IMR-90 (cell line): ENCODE data around the gene LONP2. TPM values are rescaled to one million over a fixed set of nuclear protein-coding genes. Genes with fewer than 3 reads are reported as not detected.

Experiments used
- ATAC-seq: fragments of 200-7000 bp; cut with Tn5 transposase; 2 replicates; pipeline ENCODE4 v1.9.1; 2020; ENCODE audit warnings: low read depth, mild to moderate bottlenecking, moderate library complexity
- BruUV-seq: library from RNA; stranded (reverse); fragments of 400-500 nt; replicated peaks from 2 replicates; lab custom pipeline; 2021; lab: Mats Ljungman, UMichigan
- CTCF ChIA-PET: fragments of 300-600 bp; formaldehyde crosslinking; extraction: SDS; loops from one replicate; lab custom pipeline; 2021; ENCODE audit warnings: antibody characterized with exemption; lab: Yijun Ruan, JAX
- POLR2A ChIA-PET: fragments of 300-600 bp; sonication (Branson Sonifier 250); formaldehyde crosslinking; loops from one replicate; lab custom pipeline; 2022; ENCODE audit warnings: antibody characterized with exemption; ENCODE audit not compliant: unreplicated experiment; lab: Charles Lee
- DNase-seq: peaks from one replicate; pipeline ENCODE4 v3.0.0; 2013
- H2AFZ ChIP-seq: replicated peaks from 2 replicates; pipeline ENCODE3; 2013; ENCODE audit warnings: low read length, mild to moderate bottlenecking; ENCODE audit not compliant: poor library complexity
- H2AK5ac ChIP-seq: 2 replicates; pipeline ENCODE4 v1.6.1; 2013; ENCODE audit warnings: low read depth, low read length, inconsistent platforms
- H2AK9ac ChIP-seq: replicated peaks from 2 replicates; pipeline ENCODE3; 2013; ENCODE audit warnings: mild to moderate bottlenecking, low read depth, low read length, moderate library complexity; ENCODE audit not compliant: poor library complexity
- H2BK120ac ChIP-seq: 2 replicates; pipeline ENCODE4 v1.6.1; 2013; ENCODE audit warnings: low read depth, low read length, inconsistent platforms
- H2BK15ac ChIP-seq: 3 replicates; pipeline ENCODE4 v1.6.1; 2013; ENCODE audit warnings: low read depth, low read length, inconsistent platforms
- H2BK20ac ChIP-seq: 2 replicates; pipeline ENCODE4 v1.6.1; 2013; ENCODE audit warnings: low read depth, mild to moderate bottlenecking, inconsistent platforms, low read length, moderate library complexity
- H2BK5ac ChIP-seq: 2 replicates; pipeline ENCODE4 v1.6.1; 2013; ENCODE audit warnings: mild to moderate bottlenecking, low read depth, low read length, inconsistent platforms; ENCODE audit not compliant: poor library complexity, severe bottlenecking
- H3K14ac ChIP-seq: replicated peaks from 2 replicates; pipeline ENCODE4 v1.6.1; 2013; ENCODE audit warnings: low read depth, low read length, inconsistent platforms
- H3K18ac ChIP-seq: 2 replicates; pipeline ENCODE4 v1.6.1; 2013; ENCODE audit warnings: low read depth, low read length, control low read depth
- H3K23ac ChIP-seq: 2 replicates; pipeline ENCODE4 v1.6.1; 2013; ENCODE audit warnings: low read depth, low read length, inconsistent platforms
- H3K27ac ChIP-seq: 2 replicates; pipeline ENCODE4 v1.5.1; 2013; ENCODE audit warnings: mild to moderate bottlenecking, control low read depth, low read length; ENCODE audit not compliant: insufficient read depth
- H3K27me3 ChIP-seq: 2 replicates; pipeline ENCODE4 v1.6.1; 2013; ENCODE audit warnings: low read length; ENCODE audit not compliant: control insufficient read depth, insufficient read depth
- H3K36me3 ChIP-seq: 2 replicates; pipeline ENCODE4 v1.6.1; 2013; ENCODE audit warnings: low read length, mixed read lengths; ENCODE audit not compliant: control insufficient read depth, insufficient read depth
- H3K4ac ChIP-seq: 2 replicates; pipeline ENCODE4 v1.6.1; 2013; ENCODE audit warnings: low read depth, low read length, inconsistent platforms
- H3K4me1 ChIP-seq: 2 replicates; pipeline ENCODE4 v1.6.1; 2013; ENCODE audit warnings: low read length, mixed read lengths; ENCODE audit not compliant: control insufficient read depth, insufficient read depth
- H3K4me2 ChIP-seq: 2 replicates; pipeline ENCODE4 v1.6.1; 2013; ENCODE audit warnings: low read depth, mild to moderate bottlenecking, control low read depth, low read length, moderate library complexity
- H3K4me3 ChIP-seq: 2 replicates; pipeline ENCODE4 v1.5.1; 2013; ENCODE audit warnings: low read depth, mild to moderate bottlenecking, control low read depth, low read length, moderate library complexity; ENCODE audit not compliant: insufficient read depth
- H3K56ac ChIP-seq: 2 replicates; pipeline ENCODE4 v1.6.1; 2013; ENCODE audit warnings: low read length, inconsistent platforms; ENCODE audit not compliant: insufficient read depth; ENCODE audit errors: extremely low read depth
- H3K79me1 ChIP-seq, 2 experiments: 2 replicates each; pipeline ENCODE4 v1.6.1; 2013; ENCODE audit warnings: low read length in 2 of 2, inconsistent platforms in 1 of 2, low read depth in 1 of 2
- H3K9ac ChIP-seq: 2 replicates; pipeline ENCODE4 v1.6.1; 2013; ENCODE audit warnings: low read depth, low read length, control low read depth
- H3K9me1 ChIP-seq: 2 replicates; pipeline ENCODE4 v1.6.1; 2013; ENCODE audit warnings: low read length, inconsistent platforms; ENCODE audit not compliant: insufficient read depth
- H3K9me3 ChIP-seq: 2 replicates; pipeline ENCODE4 v1.6.1; 2013; ENCODE audit warnings: low read length; ENCODE audit not compliant: control insufficient read depth, insufficient read depth
- H4K20me1 ChIP-seq: 2 replicates; pipeline ENCODE4 v1.6.1; 2013; ENCODE audit warnings: low read length, inconsistent platforms; ENCODE audit not compliant: insufficient read depth
- H4K5ac ChIP-seq: 2 replicates; pipeline ENCODE4 v1.6.1; 2013; ENCODE audit warnings: mild to moderate bottlenecking, low read depth, low read length, control low read depth
- H4K8ac ChIP-seq, 2 experiments: 2 replicates each; pipeline ENCODE4 v1.6.1; 2013; ENCODE audit warnings: low read depth in 2 of 2, low read length in 2 of 2, control low read depth in 1 of 2, inconsistent platforms in 1 of 2
- H4K91ac ChIP-seq: 2 replicates; pipeline ENCODE4 v1.6.1; 2013; ENCODE audit warnings: low read depth, low read length, inconsistent platforms; ENCODE audit not compliant: insufficient read depth
- CTCF ChIP-seq: conservative IDR thresholded peaks from 2 replicates; pipeline ENCODE4 v1.5.1; 2012; ENCODE audit warnings: mild to moderate bottlenecking, low read depth, low read length, improper control_type of control experiment
- FOS ChIP-seq: fragments of 150-350 bp; IDR thresholded peaks from 2 replicates; pipeline ENCODE4 v1.6.1; 2016; ENCODE audit warnings: low read depth, low read length
- MAZ ChIP-seq: IDR thresholded peaks from 2 replicates; pipeline ENCODE4 v1.6.1; 2012; ENCODE audit warnings: low read depth, mild to moderate bottlenecking, low read length, improper control_type of control experiment, moderate library complexity, borderline replicate concordance
- NFE2L2 ChIP-seq: fragments of 150-350 bp; IDR thresholded peaks from 2 replicates; pipeline ENCODE4 v1.6.1; 2016; ENCODE audit warnings: low read depth, mild to moderate bottlenecking, low read length
- POLR2A ChIP-seq: IDR thresholded peaks from 2 replicates; pipeline ENCODE4 v1.6.1; 2012; ENCODE audit warnings: mild to moderate bottlenecking, low read depth, low read length
- RAD21 ChIP-seq: IDR thresholded peaks from 2 replicates; pipeline ENCODE4 v1.6.1; 2012; ENCODE audit warnings: low read length, improper control_type of control experiment
- RFX5 ChIP-seq: IDR thresholded peaks from 2 replicates; pipeline ENCODE4 v1.8.0; 2012; ENCODE audit warnings: low read depth, mild to moderate bottlenecking, low read length, moderate library complexity
- WGBS, 2 experiments: methylation state at CpG; one replicate each; pipeline versions ENCODE4 v1.1.5 to v1.1.7; 2013; ENCODE audit warnings: missing lambda C conversion rate in 2 of 2; ENCODE audit not compliant: insufficient read length in 1 of 2; ENCODE audit errors: extremely low coverage in 2 of 2; 5-methylcytosine and 5-hydroxymethylcytosine counted together
- dilution Hi-C: fragments of 300-500 bp; cut with HindIII; formaldehyde crosslinking; loops from one replicate; pipeline ENCODE4 v1.14.3; 2018; ENCODE audit warnings: low sequenced_read_pairs; ENCODE audit not compliant: unreplicated experiment
- in situ Hi-C: fragments of 300-500 bp; cut with MboI; formaldehyde crosslinking; loops from 3 replicates; pipeline ENCODE4 v1.14.3; 2019; ENCODE audit warnings: low sequenced_read_pairs, inconsistent platforms, mixed read lengths
- intact Hi-C: fragments of 100-400 bp; cut with micrococcal nuclease; formaldehyde crosslinking; loops from 2 replicates; pipeline ENCODE4 v1.10.0; 2022
- polyA plus RNA-seq, 3 experiments: library from polyadenylated mRNA; depleted of rRNA; stranded (reverse); fragments of >200 nt; gene quantifications; 2 replicates each; pipeline ENCODE4 v1.2.3, GENCODE V29; 2012; ENCODE audit warnings: low replicate concordance in 1 of 3
- total RNA-seq: library from RNA; depleted of rRNA; stranded (reverse); fragments of >200 nt; gene quantifications from 2 replicates; pipeline ENCODE4 v1.2.3, GENCODE V29; 2012

LONP2 gene
- total and polyA plus RNA-seq, 2 of the 4 experiments (the other 2 are of a cell fraction), result 31.5 to 90.9 TPM

GRCh38 chr16:48317614-48318315, 73.7 kb downstream of the LONP2 start:
- Histone ChIP-seq H3K18ac (no peak overlapping the region), H3K27me3 (no peaks in the 10 kb centered on the region), H2AFZ (no peak overlapping the region), H3K4ac (no peak overlapping the region), H3K27ac (no peak overlapping the region), H2AK9ac (no peak overlapping the region), H3K4me3 (no peak overlapping the region), H4K20me1 (peaks cover 9% of the 10 kb centered on the region), H3K79me1 (peaks cover 23 to 47% of the 10 kb centered on the region in 2 experiments), H2BK20ac (no peak overlapping the region), H3K9me1 (peaks cover 15% of the 10 kb centered on the region), H2BK15ac (no peak overlapping the region), H4K5ac (no peak overlapping the region), H3K4me1 (peaks cover 7% of the 10 kb centered on the region), H3K9me3 (no peaks in the 10 kb centered on the region), H3K9ac (no peak overlapping the region), H2BK5ac (peak overlapping the region; percentile 35), H3K14ac (no peak overlapping the region), H4K91ac (no peak overlapping the region), H3K4me2 (no peak overlapping the region), H3K36me3 (peaks cover 5% of the 10 kb centered on the region), H2AK5ac (no peak overlapping the region), H3K56ac (no peak overlapping the region), H2BK120ac (no peak overlapping the region), H3K23ac (no peak overlapping the region), H4K8ac (no peak overlapping the region)
- BruUV-seq, result no TSS peak
- DNase-seq (peak; percentile 76), ATAC-seq (peak; percentile 18; the same call in 1 of the 2 replicates)
- in situ Hi-C loops (no loop called here), intact Hi-C loops (no loop called here), dilution Hi-C loops (no loop called here)
- WGBS, 2 experiments, result no CpG with 5 or more reads among the region's 2 CpGs
- ChIA-PET CTCF (interaction anchor here (0.6 kb wide), 2 partner anchors 39 to 1627 kb away, joined by 3 to 5 read pairs; no protein-coding TSS in a partner anchor), POLR2A (no interaction called here)
- TF ChIP-seq RFX5, result no peak
- no peak for TF ChIP-seq POLR2A
- TF ChIP-seq NFE2L2, result no peak
- TF ChIP-seq FOS, result peak; percentile 78
- TF ChIP-seq RAD21, result no peak
- 0 out of 2 replicates have a peak, but pooled peaks have one; percentile 6 for TF ChIP-seq CTCF
- no peak for TF ChIP-seq MAZ
